ENCODE results near the gene SLC16A4. TPM values are rescaled to one million over a fixed set of nuclear protein-coding genes. Genes with fewer than 3 reads are reported as not detected.

The SLC16A4 gene
- total RNA-seq, 4 donors from 2014 or later = 1.2 to 3.5 (median 2.9) TPM

DNA sequence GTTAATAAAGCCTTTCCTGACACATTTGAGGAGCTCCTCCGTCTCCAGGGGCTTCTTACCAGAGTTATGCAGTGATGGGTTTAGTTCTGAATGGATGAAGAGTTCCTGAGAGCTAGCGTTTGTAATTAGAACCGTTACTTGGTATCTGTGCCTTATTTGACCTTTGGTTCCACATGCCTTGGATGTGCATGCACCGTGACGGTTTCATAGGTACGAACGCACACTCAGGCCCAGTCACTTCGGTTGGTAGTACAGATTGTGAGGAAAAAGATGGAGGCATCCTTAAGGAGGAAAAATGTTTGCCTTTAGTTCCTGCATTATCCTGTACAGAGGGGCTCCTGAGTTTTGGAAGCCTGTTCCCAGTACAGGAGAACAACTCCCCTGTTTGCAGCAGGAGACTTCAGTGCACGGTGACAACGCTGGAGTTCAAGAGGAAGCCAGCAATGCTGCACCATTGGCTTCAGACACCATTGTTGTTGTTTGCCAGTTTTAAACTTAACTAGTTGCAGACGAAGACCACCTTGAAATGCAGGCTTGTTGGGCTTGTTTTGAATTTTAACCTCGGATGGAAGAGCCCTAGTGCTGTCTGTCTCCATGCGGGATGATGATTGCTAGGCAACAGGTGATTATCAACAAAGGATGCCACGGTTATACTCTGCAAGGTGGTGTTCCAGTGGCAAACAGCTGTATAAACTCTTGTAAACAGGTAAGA is 43.5 kb downstream of the SLC16A4 start:
- Histone ChIP-seq H3K4me1 (peaks cover 84 to 90% of the 10 kb centered on the region in 2 donors), H3K4me3 (peak overlapping the region in 1 of 4 donors; percentile 4), H3K36me3 (peaks cover 0 to 7% of the 10 kb centered on the region in 2 donors), H3K27ac (peak overlapping the region; percentile 20 to 93 (median 41)), H3K9me3 (no peaks in the 10 kb centered on the region), H3K27me3 (no peaks in the 10 kb centered on the region)
- DNase-seq (no peak), ATAC-seq (peak in 1 of 2 donors; percentile 43)
- TF ChIP-seq POLR2A (IDR thresholded peaks at IDR 0.05) = no peak
- TF ChIP-seq, protein P1, sequence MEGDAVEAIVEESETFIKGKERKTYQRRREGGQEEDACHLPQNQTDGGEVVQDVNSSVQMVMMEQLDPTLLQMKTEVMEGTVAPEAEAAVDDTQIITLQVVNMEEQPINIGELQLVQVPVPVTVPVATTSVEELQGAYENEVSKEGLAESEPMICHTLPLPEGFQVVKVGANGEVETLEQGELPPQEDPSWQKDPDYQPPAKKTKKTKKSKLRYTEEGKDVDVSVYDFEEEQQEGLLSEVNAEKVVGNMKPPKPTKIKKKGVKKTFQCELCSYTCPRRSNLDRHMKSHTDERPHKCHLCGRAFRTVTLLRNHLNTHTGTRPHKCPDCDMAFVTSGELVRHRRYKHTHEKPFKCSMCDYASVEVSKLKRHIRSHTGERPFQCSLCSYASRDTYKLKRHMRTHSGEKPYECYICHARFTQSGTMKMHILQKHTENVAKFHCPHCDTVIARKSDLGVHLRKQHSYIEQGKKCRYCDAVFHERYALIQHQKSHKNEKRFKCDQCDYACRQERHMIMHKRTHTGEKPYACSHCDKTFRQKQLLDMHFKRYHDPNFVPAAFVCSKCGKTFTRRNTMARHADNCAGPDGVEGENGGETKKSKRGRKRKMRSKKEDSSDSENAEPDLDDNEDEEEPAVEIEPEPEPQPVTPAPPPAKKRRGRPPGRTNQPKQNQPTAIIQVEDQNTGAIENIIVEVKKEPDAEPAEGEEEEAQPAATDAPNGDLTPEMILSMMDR (IDR thresholded peaks at IDR 0.05 in 4 of 5, conservative IDR thresholded peaks at IDR 0.05 in 1 of 5) = no peak
- in situ Hi-C loops (cut with MboI; ENCODE audit: low sequenced_read_pairs in 4 of 4) = loop anchor here in 2 of 4 donors (10.0 to 25.0 kb wide), 2 partner anchors 57 to 310 kb away; partner anchors contain the start of genes LAMTOR5 (in 1 of the 2) and STRIP1 (in 1 of the 2)
- intact Hi-C loops (cut with DNase I; ENCODE audit: low total_unique reads) = no loop called here

GRCh38 chr1:110346690-110347089 is 44.1 kb downstream of the SLC16A4 start:
- no peak for TF ChIP-seq POLR2A (IDR thresholded peaks at IDR 0.05)
- H3K36me3 ChIP-seq = peaks cover 0 to 7% of the 10 kb centered on the region in 2 donors
- H3K27me3 ChIP-seq = no peaks in the 10 kb centered on the region
- DNase-seq (no peak), ATAC-seq (no peak)
- in situ Hi-C loops (cut with MboI; ENCODE audit: low sequenced_read_pairs in 4 of 4) (loop anchor here in 2 of 4 donors (10.0 to 25.0 kb wide), 2 partner anchors 58 to 309 kb away; partner anchors contain the start of genes LAMTOR5 (in 1 of the 2) and STRIP1 (in 1 of the 2)), intact Hi-C loops (cut with DNase I; ENCODE audit: low total_unique reads) (no loop called here)
- no peaks in the 10 kb centered on the region for H3K9me3 ChIP-seq
- peak overlapping the region in 1 of 4 donors; percentile 93 for H3K27ac ChIP-seq
- H3K4me1 ChIP-seq = peaks cover 87 to 96% of the 10 kb centered on the region in 2 donors
- H3K4me3 ChIP-seq = no peak overlapping the region

- TF ChIP-seq, protein P1 (IDR thresholded peaks at IDR 0.05 in 4 of 5, conservative IDR thresholded peaks at IDR 0.05 in 1 of 5) = no peak
- no peak for TF ChIP-seq POLR2A (IDR thresholded peaks at IDR 0.05)
- in situ Hi-C loops (cut with MboI; ENCODE audit: low sequenced_read_pairs in 4 of 4) = loop anchor here in 2 of 4 donors (10.0 to 25.0 kb wide), 2 partner anchors 59 to 308 kb away; partner anchors contain the start of genes LAMTOR5 (in 1 of the 2) and STRIP1 (in 1 of the 2)
- DNase-seq (no peak), ATAC-seq (no peak)
- H3K9me3 ChIP-seq = no peaks in the 10 kb centered on the region
- no peak overlapping the region for H3K4me3 ChIP-seq
- H3K27me3 ChIP-seq = no peaks in the 10 kb centered on the region
- peaks cover 91 to 99% of the 10 kb centered on the region in 2 donors for H3K4me1 ChIP-seq
- peaks cover 0 to 12% of the 10 kb centered on the region in 2 donors for H3K36me3 ChIP-seq
- intact Hi-C loops (cut with DNase I; ENCODE audit: low total_unique reads) = no loop called here
- peak overlapping the region; percentile 93 to 99 (median 96) for H3K27ac ChIP-seq
These were observed 45.3 kb downstream of the SLC16A4 start for GRCh38 chr1:110345480-110345879.

- no peaks in the 10 kb centered on the region for H3K27me3 ChIP-seq
- H3K4me1 ChIP-seq = peaks cover 84 to 92% of the 10 kb centered on the region in 2 donors
- TF ChIP-seq POLR2A (IDR thresholded peaks at IDR 0.05) = no peak
- TF ChIP-seq, protein P1 (IDR thresholded peaks at IDR 0.05 in 4 of 5, conservative IDR thresholded peaks at IDR 0.05 in 1 of 5) = no peak
- DNase-seq (no peak), ATAC-seq (no peak)
- H3K36me3 ChIP-seq = peaks cover 0 to 12% of the 10 kb centered on the region in 2 donors
- peak overlapping the region; percentile 93 to 99 (median 96) for H3K27ac ChIP-seq
- no peaks in the 10 kb centered on the region for H3K9me3 ChIP-seq
- in situ Hi-C loops (cut with MboI; ENCODE audit: low sequenced_read_pairs in 4 of 4) (loop anchor here in 3 of 4 donors (5.0 to 25.0 kb wide), 3 partner anchors 58 to 307 kb away; partner anchors contain the start of genes LAMTOR5 (in 1 of the 3) and STRIP1 (in 1 of the 3)), intact Hi-C loops (cut with DNase I; ENCODE audit: low total_unique reads) (no loop called here)
- H3K4me3 ChIP-seq = peak overlapping the region; percentile 6 to 88 (median 40)
These were observed 46.7 kb downstream of the SLC16A4 start for GRCh38 chr1:110344152-110344551.

DNA sequence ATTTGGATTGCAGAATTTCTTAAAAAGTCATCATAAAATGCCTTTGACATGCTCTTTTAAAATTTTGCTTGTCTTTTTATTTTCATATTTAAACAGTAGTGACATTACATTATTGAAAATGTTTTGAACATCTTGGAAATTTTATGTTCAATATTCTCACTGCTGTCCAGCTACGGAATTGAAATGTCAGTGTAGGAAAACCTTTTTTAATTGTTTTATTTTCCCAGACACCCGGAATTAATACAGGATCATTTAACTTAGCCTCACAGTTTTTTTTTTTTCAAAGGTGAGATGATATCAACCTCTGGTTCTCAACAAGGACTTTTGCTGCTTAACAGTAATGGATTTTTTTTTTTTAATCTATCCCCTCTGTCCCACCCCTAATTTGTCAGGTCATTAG is 47.6 kb downstream of the SLC16A4 start:
- H3K4me3 ChIP-seq = peak overlapping the region in 3 of 4 donors; percentile 36 to 88 (median 44)
- ATAC-seq (no peak), DNase-seq (no peak)
- H3K4me1 ChIP-seq = peaks cover 75 to 83% of the 10 kb centered on the region in 2 donors
- no peak for TF ChIP-seq POLR2A (IDR thresholded peaks at IDR 0.05)
- TF ChIP-seq, protein P1 (IDR thresholded peaks at IDR 0.05 in 4 of 5, conservative IDR thresholded peaks at IDR 0.05 in 1 of 5) = no peak
- intact Hi-C loops (cut with DNase I; ENCODE audit: low total_unique reads) = no loop called here
- no peaks in the 10 kb centered on the region for H3K27me3 ChIP-seq
- peaks cover 0 to 12% of the 10 kb centered on the region in 2 donors for H3K36me3 ChIP-seq
- in situ Hi-C loops (cut with MboI; ENCODE audit: low sequenced_read_pairs in 4 of 4) = loop anchor here in 3 of 4 donors (5.0 to 25.0 kb wide), 3 partner anchors 59 to 306 kb away; partner anchors contain the start of genes LAMTOR5 (in 1 of the 3) and STRIP1 (in 1 of the 3)
- no peaks in the 10 kb centered on the region for H3K9me3 ChIP-seq
- H3K27ac ChIP-seq = peak overlapping the region; percentile 93 to 99 (median 96)

Data from gastrocnemius medialis (tissue), 4 donors.